Adrenal gland (tissue), 5 donors: ENCODE measurements around the gene STARD13.

Experiments
- CTCF ChIP-seq, 6 experiments: fragments of 450-650 bp in 4 of 6; fragments of 200-600 bp in 2 of 6; sonication (generic) in 1 of 6; IDR thresholded peaks; 1 replicate in 5 of 6; 2 replicates in 1 of 6; pipeline versions ENCODE4 v1.5.1 to v1.8.0; 2016 to 2021; ENCODE audit warnings: antibody characterized with exemption in 6 of 6, mild to moderate bottlenecking in 2 of 6, moderate library complexity in 1 of 6
- POLR2A ChIP-seq, 2 donors: fragments of 450-650 bp; IDR thresholded peaks; one replicate each; pipeline ENCODE4 v1.6.1; 2017; ENCODE audit warnings: antibody characterized with exemption in 2 of 2, mild to moderate bottlenecking in 2 of 2, moderate library complexity in 1 of 2
- donor health status: DM: no; HTN: no; CAD: no.

DNA sequence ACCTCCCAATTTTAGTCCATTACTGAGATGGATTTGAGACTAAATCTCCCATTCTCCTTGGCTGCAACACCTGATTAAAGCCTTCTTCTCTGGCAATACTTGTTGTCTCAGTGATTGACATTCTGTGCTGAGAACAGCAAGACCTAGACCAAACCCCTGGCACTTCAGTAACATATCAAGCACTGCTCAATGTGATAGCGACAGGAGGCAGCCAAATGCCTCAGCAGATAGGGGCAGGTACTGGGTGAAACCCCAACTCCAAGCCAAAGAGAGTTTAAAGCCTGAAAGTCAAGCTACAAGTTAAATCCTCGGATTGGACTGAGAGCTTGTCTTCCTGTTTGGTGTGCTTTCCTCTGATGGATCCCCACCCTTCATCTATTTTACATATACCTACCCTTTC lies 52.7 kb downstream of the STARD13 start:
- TF ChIP-seq CTCF (IDR thresholded peaks at IDR 0.05), result no peak
- TF ChIP-seq POLR2A (IDR thresholded peaks at IDR 0.05), result no peak
